GM23338 (cell line): ENCODE results near the gene PHACTR2. TPM values are rescaled to one million over a fixed set of nuclear protein-coding genes. Genes with fewer than 3 reads are reported as not detected.

ENCODE experiments used
- ATAC-seq: fragments of 200-7000 bp; cut with Tn5 transposase; 3 replicates; pipeline ENCODE4 v1.9.1; 2020
- DNase-seq: peaks from one replicate; pipeline ENCODE4 v3.0.0-alpha.2; 2015; ENCODE audit warnings: low spot score
- H2AFZ ChIP-seq: fragments of 200-600 bp; sonication (generic); 2 replicates; pipeline ENCODE4 v1.8.0; 2016; ENCODE audit warnings: antibody characterized with exemption, mild to moderate bottlenecking, moderate library complexity
- H3F3A ChIP-seq: fragments of 200-600 bp; sonication (generic); replicated peaks from 2 replicates; pipeline ENCODE4 v1.8.0; 2017; ENCODE audit warnings: antibody characterized with exemption, mixed run types, low read depth
- H3K27ac ChIP-seq: fragments of 200-600 bp; sonication (generic); 2 replicates; pipeline ENCODE4 v1.6.1; 2016; ENCODE audit warnings: low read depth
- H3K27me3 ChIP-seq: fragments of 200-600 bp; sonication (generic); 2 replicates; pipeline ENCODE4 v1.8.0; 2016; ENCODE audit warnings: mild to moderate bottlenecking, mixed run types, moderate library complexity; ENCODE audit not compliant: insufficient read depth
- H3K36me3 ChIP-seq: fragments of 200-600 bp; sonication (generic); 2 replicates; pipeline ENCODE4 v1.8.0; 2016; ENCODE audit warnings: mild to moderate bottlenecking; ENCODE audit not compliant: insufficient read depth
- H3K4me1 ChIP-seq: fragments of 200-600 bp; sonication (generic); 2 replicates; pipeline ENCODE4 v1.8.0; 2016; ENCODE audit warnings: mild to moderate bottlenecking, moderate library complexity; ENCODE audit not compliant: insufficient read depth
- H3K4me2 ChIP-seq: fragments of 200-600 bp; sonication (generic); 2 replicates; pipeline ENCODE4 v1.7.1; 2017; ENCODE audit warnings: mixed run types
- H3K4me3 ChIP-seq: fragments of 200-600 bp; sonication (generic); 2 replicates; pipeline ENCODE4 v1.6.1; 2016; ENCODE audit warnings: mixed run types
- H3K79me2 ChIP-seq: fragments of 200-600 bp; sonication (generic); replicated peaks from 2 replicates; pipeline ENCODE4 v1.8.0; 2017; ENCODE audit warnings: mild to moderate bottlenecking; ENCODE audit not compliant: insufficient read depth
- H3K9me2 ChIP-seq: fragments of 200-600 bp; sonication (generic); 2 replicates; pipeline ENCODE4 v1.8.0; 2017; ENCODE audit not compliant: insufficient read depth
- H4K20me1 ChIP-seq: fragments of 200-600 bp; sonication (generic); replicated peaks from 2 replicates; pipeline ENCODE4 v1.8.0; 2017; ENCODE audit warnings: mild to moderate bottlenecking; ENCODE audit not compliant: insufficient read depth
- H3K27ac Mint-ChIP-seq: 2 replicates; pipeline ENCODE4 v1.8.0; 2020; ENCODE audit warnings: inconsistent platforms, mild to moderate bottlenecking, moderate library complexity, mixed read lengths
- H3K27me3 Mint-ChIP-seq: 3 replicates; pipeline ENCODE4 v1.8.0; 2022; ENCODE audit warnings: low read depth, mild to moderate bottlenecking, moderate library complexity, mixed read lengths, inconsistent platforms; ENCODE audit not compliant: insufficient read depth, poor library complexity
- H3K36me3 Mint-ChIP-seq: 3 replicates; pipeline ENCODE4 v1.8.0; 2021; ENCODE audit warnings: low read depth, mild to moderate bottlenecking, inconsistent platforms, moderate library complexity, mixed read lengths
- H3K4me1 Mint-ChIP-seq: 3 replicates; pipeline ENCODE4 v1.8.0; 2020; ENCODE audit warnings: mild to moderate bottlenecking, inconsistent platforms, mixed read lengths
- H3K4me3 Mint-ChIP-seq: 3 replicates; pipeline ENCODE4 v1.8.0; 2021; ENCODE audit warnings: moderate library complexity, mild to moderate bottlenecking, inconsistent platforms, mixed read lengths
- H3K9me3 Mint-ChIP-seq: 3 replicates; pipeline ENCODE4 v1.8.0; 2020; ENCODE audit warnings: moderate library complexity, mild to moderate bottlenecking, inconsistent platforms, mixed read lengths
- CREB1 ChIP-seq: fragments of 250-450 bp; sonication (Bioruptor Pico); IDR thresholded peaks from 2 replicates; pipeline ENCODE4 v1.5.0; 2020; ENCODE audit warnings: low read depth, mild to moderate bottlenecking, moderate library complexity
- CTCF ChIP-seq, 2 experiments: fragments of 200-600 bp in 1 of 2; sonication (generic) in 1 of 2; conservative IDR thresholded peaks; 2 replicates each; pipeline versions ENCODE4 v1.5.1 to v1.6.1; 2016 to 2017; ENCODE audit warnings: antibody characterized with exemption in 2 of 2, low read depth in 2 of 2, mild to moderate bottlenecking in 2 of 2, moderate library complexity in 1 of 2
- ETS1 ChIP-seq: IDR thresholded peaks from 2 replicates; pipeline ENCODE4 v1.6.1; 2016; ENCODE audit warnings: antibody characterized with exemption
- EZH2 ChIP-seq: fragments of 200-600 bp; sonication (generic); IDR thresholded peaks from one replicate; pipeline ENCODE4 v1.8.0; 2017; ENCODE audit warnings: antibody characterized with exemption, mild to moderate bottlenecking, low read depth; ENCODE audit not compliant: unreplicated experiment
- EZH2phosphoT487 ChIP-seq: fragments of 200-600 bp; sonication (generic); IDR thresholded peaks from one replicate; pipeline ENCODE4 v1.8.1; 2018; ENCODE audit warnings: antibody characterized with exemption; ENCODE audit not compliant: unreplicated experiment
- JUNB ChIP-seq: IDR thresholded peaks from one replicate; pipeline ENCODE4 v1.6.1; 2016; ENCODE audit warnings: antibody characterized with exemption; ENCODE audit not compliant: unreplicated experiment
- NANOG ChIP-seq: IDR thresholded peaks from 2 replicates; pipeline ENCODE4 v1.6.1; 2016; ENCODE audit warnings: antibody characterized with exemption, borderline replicate concordance
- POLR2AphosphoS5 ChIP-seq: IDR thresholded peaks from 2 replicates; pipeline ENCODE4 v1.6.1; 2016; ENCODE audit warnings: antibody characterized with exemption, low read depth
- REST ChIP-seq: IDR thresholded peaks from one replicate; pipeline ENCODE4 v1.6.1; 2018; ENCODE audit warnings: antibody characterized with exemption; ENCODE audit not compliant: unreplicated experiment
- ZNF114 ChIP-seq: fragments of 250-450 bp; sonication (Bioruptor Pico); IDR thresholded peaks from 2 replicates; pipeline ENCODE4 v1.5.0; 2020; ENCODE audit warnings: mild to moderate bottlenecking, moderate library complexity
- ZNF331 ChIP-seq: fragments of 250-450 bp; sonication (Bioruptor Pico); IDR thresholded peaks from 2 replicates; pipeline ENCODE4 v1.5.0; 2020; ENCODE audit warnings: low read depth, mild to moderate bottlenecking, moderate library complexity
- polyA plus RNA-seq: library from polyadenylated mRNA; unstranded; fragments of >200 nt; fragmentation: Nextera tagmentation; extraction: Ambion mirVana; gene quantifications from 2 replicates; pipeline ENCODE4 v1.2.1, GENCODE V29; 2016
- total RNA-seq: library from RNA; depleted of rRNA; stranded (reverse); fragments of >200 nt; shearing (Covaris generic); gene quantifications from 2 replicates; pipeline ENCODE4 v1.2.3, GENCODE V29; 2014
- TF ChIP-seq, protein P1 (sequence below): fragments of 250-450 bp; sonication (Bioruptor Pico); IDR thresholded peaks from 2 replicates; pipeline ENCODE4 v1.5.0; 2020; ENCODE audit warnings: mild to moderate bottlenecking, moderate library complexity

The PHACTR2 gene
- total and polyA plus RNA-seq, 2 experiments from 2014 or later: 67.7 to 105 TPM

GRCh38 chr6:143836150-143836549 is 158.4 kb downstream of the PHACTR2 start (continued):
- no peak for TF ChIP-seq REST
- TF ChIP-seq CREB1 (CRISPR knock-in tag): no peak
- no peak for TF ChIP-seq ZNF331
- no peak for TF ChIP-seq POLR2AphosphoS5
- TF ChIP-seq EZH2phosphoT487: no peak

DNA sequence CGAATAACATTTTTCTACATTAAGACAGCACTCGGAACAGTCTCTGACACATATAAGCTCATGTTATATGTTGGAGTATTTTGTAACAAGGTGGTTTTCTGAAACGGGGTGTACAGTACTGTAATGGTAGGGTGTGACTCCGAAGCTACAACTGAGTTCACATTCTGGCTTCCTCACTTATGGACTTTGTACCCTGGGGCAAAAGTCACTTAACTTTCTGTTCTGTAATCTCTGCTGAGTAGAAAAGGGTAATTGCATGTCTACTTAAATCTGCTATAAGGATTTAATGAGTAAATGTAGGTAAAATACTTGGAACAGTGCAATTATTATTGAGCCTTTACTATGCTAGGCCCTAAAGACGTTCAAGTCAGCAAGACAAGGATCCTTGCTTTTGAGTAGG is 160.6 kb downstream of the PHACTR2 start:
- ATAC-seq: no peak
- Histone ChIP-seq H3K4me2 (no peak overlapping the region), H3K36me3 (no peaks in the 10 kb centered on the region), H4K20me1 (no peaks in the 10 kb centered on the region), H3K9me2 (no peaks in the 10 kb centered on the region), H3K4me3 (no peak overlapping the region), H3K4me1 (peaks cover 5% of the 10 kb centered on the region), H3K27me3 (no peaks in the 10 kb centered on the region), H3K27ac (no peak overlapping the region), H3K79me2 (peaks cover 2% of the 10 kb centered on the region), H3F3A (no peaks in the 10 kb centered on the region), H2AFZ (no peak overlapping the region)
- no peaks in the 10 kb centered on the region for H3K36me3 Mint-ChIP-seq
- no peaks in the 10 kb centered on the region for H3K9me3 Mint-ChIP-seq
- no peak overlapping the region for H3K27ac Mint-ChIP-seq
- peaks cover 5% of the 10 kb centered on the region for H3K27me3 Mint-ChIP-seq
- H3K4me1 Mint-ChIP-seq: peaks cover 5% of the 10 kb centered on the region
- DNase-seq: no peak
- no peak overlapping the region for H3K4me3 Mint-ChIP-seq
- TF ChIP-seq EZH2: no peak
- no peak for TF ChIP-seq ZNF114 (CRISPR knock-in tag)
- TF ChIP-seq ZNF331: no peak
- TF ChIP-seq, protein P1, sequence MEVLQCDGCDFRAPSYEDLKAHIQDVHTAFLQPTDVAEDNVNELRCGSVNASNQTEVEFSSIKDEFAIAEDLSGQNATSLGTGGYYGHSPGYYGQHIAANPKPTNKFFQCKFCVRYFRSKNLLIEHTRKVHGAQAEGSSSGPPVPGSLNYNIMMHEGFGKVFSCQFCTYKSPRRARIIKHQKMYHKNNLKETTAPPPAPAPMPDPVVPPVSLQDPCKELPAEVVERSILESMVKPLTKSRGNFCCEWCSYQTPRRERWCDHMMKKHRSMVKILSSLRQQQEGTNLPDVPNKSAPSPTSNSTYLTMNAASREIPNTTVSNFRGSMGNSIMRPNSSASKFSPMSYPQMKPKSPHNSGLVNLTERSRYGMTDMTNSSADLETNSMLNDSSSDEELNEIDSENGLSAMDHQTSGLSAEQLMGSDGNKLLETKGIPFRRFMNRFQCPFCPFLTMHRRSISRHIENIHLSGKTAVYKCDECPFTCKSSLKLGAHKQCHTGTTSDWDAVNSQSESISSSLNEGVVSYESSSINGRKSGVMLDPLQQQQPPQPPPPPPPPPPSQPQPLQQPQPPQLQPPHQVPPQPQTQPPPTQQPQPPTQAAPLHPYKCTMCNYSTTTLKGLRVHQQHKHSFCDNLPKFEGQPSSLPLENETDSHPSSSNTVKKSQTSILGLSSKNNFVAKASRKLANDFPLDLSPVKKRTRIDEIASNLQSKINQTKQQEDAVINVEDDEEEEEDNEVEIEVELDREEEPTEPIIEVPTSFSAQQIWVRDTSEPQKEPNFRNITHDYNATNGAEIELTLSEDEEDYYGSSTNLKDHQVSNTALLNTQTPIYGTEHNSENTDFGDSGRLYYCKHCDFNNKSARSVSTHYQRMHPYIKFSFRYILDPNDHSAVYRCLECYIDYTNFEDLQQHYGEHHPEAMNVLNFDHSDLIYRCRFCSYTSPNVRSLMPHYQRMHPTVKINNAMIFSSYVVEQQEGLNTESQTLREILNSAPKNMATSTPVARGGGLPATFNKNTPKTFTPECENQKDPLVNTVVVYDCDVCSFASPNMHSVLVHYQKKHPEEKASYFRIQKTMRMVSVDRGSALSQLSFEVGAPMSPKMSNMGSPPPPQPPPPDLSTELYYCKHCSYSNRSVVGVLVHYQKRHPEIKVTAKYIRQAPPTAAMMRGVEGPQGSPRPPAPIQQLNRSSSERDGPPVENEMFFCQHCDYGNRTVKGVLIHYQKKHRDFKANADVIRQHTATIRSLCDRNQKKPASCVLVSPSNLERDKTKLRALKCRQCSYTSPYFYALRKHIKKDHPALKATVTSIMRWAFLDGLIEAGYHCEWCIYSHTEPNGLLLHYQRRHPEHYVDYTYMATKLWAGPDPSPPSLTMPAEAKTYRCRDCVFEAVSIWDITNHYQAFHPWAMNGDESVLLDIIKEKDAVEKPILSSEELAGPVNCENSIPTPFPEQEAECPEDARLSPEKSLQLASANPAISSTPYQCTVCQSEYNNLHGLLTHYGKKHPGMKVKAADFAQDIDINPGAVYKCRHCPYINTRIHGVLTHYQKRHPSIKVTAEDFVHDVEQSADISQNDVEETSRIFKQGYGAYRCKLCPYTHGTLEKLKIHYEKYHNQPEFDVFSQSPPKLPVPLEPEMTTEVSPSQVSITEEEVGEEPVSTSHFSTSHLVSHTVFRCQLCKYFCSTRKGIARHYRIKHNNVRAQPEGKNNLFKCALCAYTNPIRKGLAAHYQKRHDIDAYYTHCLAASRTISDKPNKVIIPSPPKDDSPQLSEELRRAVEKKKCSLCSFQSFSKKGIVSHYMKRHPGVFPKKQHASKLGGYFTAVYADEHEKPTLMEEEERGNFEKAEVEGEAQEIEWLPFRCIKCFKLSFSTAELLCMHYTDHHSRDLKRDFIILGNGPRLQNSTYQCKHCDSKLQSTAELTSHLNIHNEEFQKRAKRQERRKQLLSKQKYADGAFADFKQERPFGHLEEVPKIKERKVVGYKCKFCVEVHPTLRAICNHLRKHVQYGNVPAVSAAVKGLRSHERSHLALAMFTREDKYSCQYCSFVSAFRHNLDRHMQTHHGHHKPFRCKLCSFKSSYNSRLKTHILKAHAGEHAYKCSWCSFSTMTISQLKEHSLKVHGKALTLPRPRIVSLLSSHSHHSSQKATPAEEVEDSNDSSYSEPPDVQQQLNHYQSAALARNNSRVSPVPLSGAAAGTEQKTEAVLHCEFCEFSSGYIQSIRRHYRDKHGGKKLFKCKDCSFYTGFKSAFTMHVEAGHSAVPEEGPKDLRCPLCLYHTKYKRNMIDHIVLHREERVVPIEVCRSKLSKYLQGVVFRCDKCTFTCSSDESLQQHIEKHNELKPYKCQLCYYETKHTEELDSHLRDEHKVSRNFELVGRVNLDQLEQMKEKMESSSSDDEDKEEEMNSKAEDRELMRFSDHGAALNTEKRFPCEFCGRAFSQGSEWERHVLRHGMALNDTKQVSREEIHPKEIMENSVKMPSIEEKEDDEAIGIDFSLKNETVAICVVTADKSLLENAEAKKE (CRISPR knock-in tag): no peak
- no peak for TF ChIP-seq NANOG
- no peak for TF ChIP-seq EZH2phosphoT487
- no peak for TF ChIP-seq POLR2AphosphoS5
- no peak for TF ChIP-seq JUNB
- no peak for TF ChIP-seq ETS1
- TF ChIP-seq CTCF (conservative IDR thresholded peaks at IDR 0.05; ENCODE audit: low read depth in 2 of 2): no peak
